ENCODE results near the gene NUBPL.

Gene NUBPL, protein sequence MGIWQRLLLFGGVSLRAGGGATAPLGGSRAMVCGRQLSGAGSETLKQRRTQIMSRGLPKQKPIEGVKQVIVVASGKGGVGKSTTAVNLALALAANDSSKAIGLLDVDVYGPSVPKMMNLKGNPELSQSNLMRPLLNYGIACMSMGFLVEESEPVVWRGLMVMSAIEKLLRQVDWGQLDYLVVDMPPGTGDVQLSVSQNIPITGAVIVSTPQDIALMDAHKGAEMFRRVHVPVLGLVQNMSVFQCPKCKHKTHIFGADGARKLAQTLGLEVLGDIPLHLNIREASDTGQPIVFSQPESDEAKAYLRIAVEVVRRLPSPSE

DNA sequence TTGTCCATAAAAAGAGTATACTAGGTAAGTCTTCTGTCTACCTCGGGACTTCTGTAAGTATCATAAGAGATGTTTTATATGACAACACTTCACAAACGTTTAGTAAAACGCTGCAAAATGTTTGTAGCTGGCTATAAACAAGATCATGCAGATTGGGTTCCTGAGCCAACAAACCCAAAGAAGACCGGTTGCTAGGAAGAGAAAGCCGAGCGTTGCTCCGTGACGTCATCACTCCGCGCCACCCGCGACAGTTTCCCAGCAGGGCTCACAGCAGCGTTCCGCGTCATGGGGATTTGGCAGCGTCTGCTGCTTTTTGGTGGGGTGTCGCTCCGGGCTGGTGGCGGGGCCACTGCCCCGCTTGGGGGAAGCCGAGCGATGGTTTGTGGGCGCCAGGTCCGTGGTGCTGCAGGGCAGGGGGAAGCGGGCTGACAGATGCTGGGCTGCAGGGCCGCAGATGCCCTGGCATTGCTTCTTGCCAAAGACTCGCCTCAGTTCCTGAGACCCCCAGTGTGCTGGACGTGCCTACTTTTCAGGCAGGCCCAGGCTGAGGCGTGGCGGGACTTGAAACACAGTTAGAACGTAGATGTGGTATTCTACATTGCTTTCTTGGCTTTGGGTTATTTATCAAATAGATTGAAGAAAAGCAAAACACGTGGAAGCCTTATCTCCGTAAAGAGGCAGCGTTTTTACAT is at the start of gene NUBPL:
TSS of gene NUBPL (plus strand) at position 250 of the 692 bp plus-strand sequence. CDS start at position 286, 36 bp downstream.
- peak; percentile 90 for DNase-seq

DNA sequence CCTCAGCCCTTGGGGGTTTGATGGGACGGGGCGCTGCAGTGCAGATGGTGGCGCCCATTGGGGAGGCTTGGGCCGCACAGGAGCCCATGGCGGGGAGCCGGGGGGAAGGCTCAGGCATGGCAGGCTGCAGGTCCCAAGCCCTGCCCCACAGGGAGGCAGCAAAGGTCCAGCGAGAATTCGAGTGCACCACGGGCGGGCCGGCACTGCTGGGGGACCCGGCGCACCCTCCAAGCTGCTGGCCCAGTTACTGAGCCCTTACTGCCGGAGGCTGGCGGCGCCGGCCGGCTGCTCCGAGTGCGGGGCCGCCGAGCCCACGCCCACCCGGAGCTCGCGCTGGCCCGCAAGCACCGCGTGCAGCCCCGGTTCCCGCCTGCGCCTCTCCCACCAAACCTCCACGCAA is 34.1 kb upstream of the NUBPL start:
- no peak for DNase-seq

DNA sequence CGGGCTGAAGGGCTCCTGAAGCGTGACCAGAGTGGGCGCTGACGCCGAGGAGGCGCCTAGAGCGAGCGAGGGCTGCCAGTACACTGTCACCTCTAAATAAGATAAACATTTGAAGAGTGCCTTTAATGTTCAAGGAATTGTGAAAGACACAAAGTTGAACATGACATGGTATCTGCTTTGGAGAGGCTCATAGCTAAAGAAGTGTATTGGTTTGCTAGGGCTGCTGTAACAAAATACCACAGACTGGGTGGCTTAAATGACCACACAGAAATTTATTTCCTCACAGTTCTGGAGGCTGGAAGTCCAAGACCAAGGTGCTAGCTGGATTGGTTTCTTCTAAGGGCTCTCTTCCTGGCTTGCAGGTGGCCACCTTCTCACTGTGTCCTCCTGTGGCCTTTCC is 33.7 kb upstream of the NUBPL start:
- DNase-seq = no peak

DNA sequence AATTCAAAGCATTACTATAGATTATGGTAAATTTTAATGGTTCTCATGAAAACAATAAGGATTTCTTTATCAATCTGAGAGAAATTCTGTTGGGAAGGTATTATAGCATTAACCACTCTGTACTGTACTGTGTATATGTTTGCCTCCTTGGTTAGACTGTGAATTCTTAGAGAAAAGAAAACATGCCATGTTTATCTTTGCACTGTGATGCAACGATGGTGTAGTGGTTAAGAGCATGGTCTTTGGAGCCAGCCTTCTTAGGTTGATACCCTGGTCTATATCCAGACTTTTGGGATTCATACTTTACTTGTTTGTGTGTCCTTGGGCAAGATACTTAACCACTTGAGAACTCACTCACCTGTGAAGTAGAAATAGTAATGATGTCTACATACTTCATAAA is 32.2 kb upstream of the NUBPL start:
- no peak for DNase-seq

DNA sequence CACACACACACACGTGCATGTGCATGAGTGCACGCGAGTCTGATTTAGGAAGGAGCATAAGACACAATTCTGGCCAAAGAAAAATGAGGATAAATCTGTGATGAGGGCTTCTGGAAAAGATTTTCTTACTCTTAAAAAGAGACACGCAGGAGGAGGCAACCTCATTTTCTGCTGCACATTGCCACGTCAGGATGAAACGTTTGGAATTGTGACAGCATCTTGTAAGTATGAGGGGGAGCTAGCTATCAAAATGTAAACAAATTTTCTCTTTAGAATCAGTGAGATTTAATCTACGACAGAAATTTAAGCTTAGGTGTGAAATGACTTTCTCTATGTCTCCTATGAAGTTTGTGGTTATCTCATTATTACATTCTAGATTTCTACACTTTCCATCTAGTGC is 31.1 kb upstream of the NUBPL start:
- DNase-seq = no peak

DNA sequence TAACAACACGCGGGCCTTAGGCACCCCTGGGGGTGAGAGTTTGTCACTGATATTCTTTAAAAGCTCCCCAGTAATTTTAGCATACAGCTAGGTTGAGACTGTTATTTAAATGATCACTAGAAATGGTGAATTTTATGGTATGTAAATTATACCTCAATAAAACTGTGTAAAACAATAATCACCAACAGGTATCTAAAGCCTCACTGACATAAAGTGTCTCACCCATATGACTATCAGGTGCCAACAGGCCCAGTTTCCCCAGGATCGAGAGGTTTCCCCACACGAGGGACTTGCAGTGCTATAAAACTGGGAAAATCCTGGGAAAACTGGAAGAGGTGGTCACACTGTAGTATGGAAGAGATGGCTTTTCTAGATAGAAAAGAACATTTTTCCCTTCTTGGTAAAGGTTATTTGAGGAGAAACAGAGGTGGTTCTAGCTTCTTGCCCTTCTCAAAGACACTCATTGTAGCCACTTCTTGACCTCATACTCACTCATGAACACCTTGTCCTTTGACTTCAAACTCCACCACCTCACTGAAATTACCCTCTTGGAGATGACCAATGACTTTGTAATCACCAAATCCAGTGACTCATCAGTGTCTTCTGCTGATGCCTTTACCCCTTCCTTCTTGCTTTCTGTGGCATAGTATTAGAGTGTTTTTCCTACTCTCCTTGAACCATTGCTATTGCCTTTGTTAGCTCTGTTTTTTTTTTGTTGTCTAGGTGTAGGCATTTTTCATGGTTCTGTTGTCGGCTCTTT is 24.8 kb upstream of the NUBPL start:
- no peak for DNase-seq

DNA sequence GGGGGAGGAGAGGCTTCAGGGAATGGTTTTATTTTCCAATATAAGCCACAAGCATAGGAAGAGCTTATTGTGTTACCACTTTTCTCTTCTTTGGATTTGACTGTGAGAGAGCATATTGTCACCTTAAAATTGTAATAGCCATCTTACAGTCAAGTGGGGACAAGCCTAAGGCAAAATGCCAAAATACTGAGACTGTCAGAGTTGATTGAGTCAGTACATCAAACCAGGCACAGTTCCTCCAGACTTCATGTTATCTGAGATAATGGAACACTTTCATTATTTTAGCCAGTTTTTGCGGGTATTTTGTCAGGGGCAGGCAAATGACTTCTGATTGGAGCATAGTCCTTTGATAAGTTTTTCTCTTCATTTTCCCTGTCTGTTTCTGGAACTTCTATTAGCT is 19.5 kb upstream of the NUBPL start:
- DNase-seq = no peak

DNA sequence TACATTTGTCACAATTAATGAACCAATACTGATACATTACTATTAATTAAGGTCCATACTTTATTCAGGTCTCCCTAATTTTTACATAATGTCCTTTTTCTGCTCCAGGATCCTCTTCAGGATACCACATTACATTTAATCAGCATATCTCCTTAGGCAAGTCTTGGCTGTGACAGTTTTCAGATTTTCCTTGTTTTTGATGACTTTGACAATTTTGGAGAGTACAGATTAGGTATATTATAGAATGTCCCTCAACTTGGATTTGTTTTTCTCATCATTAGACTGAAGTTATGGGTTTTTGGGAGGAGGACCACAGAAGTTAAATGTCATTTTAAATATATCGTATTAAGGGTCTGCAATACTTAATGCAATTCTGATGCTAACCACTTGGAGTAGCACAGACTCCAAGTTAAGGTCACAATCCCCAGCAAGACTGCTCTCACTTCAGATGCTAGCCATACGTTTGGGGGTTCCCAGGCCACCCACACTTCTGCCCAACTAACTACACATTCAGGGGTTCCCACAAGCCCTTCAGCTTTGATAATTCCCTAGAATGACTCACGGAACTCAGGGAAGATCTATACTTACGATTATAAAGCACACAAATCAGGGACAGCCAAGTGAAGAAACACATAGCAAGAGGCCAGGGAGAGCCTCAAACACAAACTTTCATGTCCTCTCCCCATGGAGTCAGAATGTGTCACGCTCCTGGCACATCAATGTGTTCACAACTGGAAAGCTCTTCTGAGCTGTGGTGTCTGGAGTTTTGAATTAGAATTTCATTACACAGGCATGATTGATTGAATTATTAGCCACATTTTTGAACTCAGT is 17.0 kb upstream of the NUBPL start:
- DNase-seq = no peak

DNA sequence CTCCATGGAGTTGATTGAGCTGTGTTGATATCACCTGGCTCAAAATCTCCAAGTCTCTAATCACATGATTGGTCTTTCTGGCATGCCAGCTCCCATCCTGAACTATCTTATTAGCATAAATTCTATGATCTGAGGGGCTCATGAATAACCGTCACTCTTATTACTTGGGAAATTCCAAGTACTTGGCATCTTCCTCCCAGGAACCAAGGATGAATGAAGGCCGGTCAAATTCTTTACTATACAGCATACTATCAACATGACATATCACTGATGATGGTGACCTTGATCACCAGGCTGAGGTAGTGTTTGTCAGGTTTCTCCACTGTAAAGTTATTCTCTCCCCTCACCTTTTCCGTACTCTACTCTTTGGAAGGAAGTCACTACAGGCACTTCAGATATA is 16.4 kb upstream of the NUBPL start:
- DNase-seq = no peak

DNA sequence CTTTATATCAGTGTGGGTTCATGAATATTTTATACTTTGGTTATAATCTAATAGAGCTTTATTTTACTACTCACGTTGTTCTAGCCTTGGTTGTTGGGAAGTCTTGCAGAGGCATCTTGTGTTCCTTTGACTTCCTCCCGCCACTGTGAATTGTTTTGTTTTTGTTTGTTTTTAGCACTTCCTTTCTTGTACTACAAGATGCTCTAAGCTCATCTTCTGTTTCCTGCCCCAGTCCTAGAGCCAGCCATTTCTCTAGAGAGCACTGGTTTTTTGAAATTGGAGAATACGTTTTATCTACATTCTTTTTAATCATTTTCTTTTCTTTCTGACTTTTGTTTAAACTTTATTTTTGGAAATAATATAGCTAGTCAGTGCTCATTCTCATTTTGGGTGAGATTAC is 15.9 kb upstream of the NUBPL start:
- no peak for DNase-seq

DNA sequence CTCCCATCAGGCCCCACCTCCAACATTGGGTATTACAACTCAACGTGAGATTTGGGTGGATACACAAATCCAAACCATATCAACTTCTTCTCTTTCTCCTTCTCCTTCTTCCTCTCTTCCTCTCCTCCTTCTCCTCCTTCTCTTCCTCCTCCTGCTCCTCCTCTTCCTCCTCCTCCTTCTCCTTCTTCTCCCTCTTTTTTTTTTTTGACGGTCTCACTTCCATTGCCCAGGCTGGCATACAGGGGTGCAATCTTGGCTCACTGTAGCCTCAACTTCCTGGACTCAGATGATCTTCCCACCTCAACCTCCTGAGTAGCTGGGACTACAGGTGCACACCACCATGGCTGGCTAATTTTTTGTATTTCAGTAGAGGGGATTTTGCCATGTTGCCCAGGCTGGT is 11.4 kb upstream of the NUBPL start:
- DNase-seq = no peak

DNA sequence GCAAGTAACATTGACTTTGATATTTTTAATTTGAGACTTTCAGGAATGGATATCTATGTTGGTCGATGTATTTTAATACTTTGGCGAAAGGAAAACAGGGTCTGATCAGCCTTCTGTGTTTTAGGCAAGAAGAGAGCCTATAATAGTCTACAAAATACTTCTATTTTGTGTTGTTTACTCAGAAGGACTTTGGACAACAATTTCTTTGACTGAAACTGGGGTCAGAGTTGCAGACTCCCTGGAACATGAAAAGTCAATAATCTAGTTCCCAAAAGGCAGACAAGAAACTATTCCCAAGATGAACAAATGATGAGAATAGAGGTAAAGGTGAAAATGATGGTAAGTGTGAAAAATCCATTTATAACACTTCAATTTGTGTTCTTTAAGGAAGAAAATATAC is 10.6 kb upstream of the NUBPL start:
- no peak for DNase-seq

DNA sequence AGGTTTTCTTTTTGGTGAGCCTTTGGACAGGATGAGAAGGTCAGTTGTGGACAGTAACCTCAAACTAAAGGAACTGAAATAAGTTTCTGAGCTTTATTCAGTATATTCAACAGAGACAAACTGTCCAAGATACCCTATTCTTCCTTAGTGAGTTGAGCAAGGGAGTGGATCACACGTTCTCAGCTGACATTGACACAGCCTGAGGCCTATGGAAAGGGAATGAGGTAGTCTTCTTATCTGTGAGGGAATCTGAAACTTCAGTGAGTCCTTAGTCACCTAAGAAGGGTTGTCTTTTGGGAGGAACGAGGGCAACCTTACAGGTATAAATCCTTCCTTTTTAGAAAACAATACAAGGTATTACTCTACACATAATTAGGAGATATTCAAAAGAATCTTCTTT is 5.0 kb upstream of the NUBPL start:
- DNase-seq = no peak

DNA sequence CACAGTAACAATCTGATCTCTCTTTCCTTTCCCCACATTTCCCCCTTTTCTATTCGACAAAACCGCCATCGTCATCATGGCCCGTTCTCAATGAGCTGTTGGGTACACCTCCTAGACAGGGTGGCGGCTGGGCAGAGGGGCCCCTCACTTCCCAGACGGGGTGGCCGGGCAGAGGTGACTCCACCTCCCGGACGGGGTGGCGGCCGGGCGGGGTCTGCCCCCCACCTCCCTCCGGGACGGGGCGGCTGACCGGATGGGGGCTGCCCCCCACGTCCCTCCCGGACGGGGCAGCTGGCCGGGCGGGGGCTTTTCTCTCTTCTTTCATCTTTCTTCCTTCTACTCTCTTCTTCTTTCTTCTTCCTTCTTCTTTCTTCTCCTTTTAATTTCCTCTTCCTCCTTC is 1.3 kb upstream of the NUBPL start:
- DNase-seq = no peak

DNA sequence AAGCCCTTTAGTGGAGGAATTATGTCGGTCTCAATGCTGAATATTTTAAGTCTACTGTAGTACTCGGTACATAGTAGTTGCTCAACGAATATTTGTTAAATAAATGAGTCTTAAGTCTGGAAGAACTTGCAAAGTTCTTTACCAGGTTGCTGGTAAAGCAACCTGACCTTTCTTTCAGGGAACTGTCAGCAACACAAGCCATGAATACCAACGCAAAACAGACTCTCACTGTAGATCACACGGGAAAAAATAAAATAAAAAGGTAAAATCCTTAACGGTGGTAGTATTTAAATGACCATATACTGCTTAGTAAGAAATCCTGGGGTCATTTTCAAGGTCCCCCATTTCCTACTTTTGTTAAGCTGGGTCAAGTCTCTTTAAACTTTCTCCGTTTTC is 447 bp upstream of the NUBPL start:
- no peak for DNase-seq

DNA sequence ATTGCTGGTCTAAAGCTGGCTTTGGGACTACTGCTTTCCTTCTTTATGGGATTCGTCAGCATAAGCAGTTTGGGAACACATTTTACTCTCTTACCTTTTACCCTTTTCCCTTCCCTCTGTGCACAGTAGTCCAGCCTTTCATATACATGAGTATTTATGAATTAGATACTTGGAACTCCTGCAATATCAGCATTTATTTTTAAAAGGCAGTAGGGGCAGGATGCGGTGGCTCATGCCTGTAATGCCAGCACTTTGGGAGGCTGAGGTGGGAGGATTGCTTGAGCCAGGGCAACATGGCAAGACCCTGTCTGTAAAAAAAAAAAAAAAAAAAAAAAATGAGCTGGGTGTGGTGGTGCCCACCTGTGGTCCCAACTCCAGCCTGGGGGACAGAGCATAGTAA is 3.0 kb downstream of the NUBPL start:
- no peak for DNase-seq

DNA sequence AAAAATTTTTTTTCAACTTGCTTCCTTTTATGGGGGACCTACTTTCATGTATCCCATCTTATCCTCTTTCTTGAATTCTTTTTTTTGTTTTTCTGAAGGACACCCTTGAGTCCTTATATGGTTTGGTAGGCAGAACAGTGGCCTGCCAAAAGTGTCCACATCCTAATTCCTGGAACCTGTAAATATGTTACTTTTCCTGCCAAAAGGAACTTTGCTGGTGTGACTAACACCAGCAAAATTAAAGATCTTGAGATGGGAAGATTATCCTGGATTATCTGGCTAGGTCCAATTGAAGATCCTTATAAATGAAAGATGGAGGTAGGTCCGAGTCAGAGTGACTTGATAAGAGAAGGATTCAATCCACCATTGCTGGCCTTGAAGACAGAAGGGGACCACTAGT is 5.3 kb downstream of the NUBPL start:
- DNase-seq = no peak

DNA sequence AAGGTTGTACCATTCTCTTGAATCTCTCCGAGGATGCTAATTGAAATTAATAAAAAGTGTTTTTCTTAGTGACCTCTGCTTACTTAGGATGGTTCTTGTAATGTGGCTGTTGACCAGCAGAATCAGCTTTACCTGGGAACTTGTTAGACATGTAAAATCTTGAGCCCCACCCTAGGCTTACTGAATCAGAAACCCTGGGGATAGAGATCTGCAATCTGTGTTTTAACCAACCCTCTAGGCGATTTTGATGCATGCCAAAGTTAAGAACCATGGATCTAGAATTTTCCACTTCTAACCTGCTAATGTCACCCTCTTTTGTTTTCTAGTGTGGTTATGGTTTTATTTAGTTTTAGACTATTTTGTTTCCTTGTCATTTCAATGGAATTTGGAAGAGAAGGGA is 6.5 kb downstream of the NUBPL start:
- no peak for DNase-seq

DNA sequence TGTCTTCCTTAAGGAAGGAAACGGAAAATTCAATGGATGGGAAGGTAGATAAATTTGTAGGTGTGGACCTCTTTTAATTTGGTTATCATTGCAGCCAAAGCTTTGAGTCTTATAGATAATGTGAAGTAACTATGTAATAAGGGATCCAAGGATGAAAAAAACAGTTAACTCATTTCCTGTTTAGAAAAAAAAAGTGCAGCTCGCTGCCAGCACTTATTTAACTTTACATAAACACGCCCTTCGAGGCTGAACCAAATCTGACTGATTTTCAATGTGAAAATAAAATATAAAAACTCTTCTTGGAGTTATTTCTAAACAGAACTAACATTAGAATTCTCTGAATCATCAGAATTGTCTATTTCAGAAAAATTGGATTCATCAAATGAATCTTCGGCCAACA is 7.0 kb downstream of the NUBPL start:
- no peak for DNase-seq

DNA sequence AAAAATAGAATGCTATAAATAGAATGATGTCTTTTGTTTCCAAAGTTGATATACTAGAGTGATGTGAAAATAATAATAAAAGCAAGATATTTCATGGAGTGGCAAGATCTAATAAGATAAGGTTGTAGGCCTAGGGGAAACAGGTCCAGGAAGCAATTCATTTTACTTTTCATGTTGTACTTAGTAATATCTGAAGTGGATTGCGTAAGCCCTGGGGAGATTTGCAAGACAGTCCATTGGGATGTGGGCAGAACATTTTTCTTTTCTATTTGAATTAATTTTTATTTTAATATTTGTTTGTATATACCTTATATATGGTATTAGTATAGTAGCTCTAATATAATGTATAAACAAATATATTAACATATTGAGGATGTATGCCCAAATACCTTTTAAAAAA is 7.5 kb downstream of the NUBPL start:
- no peak for DNase-seq

DNA sequence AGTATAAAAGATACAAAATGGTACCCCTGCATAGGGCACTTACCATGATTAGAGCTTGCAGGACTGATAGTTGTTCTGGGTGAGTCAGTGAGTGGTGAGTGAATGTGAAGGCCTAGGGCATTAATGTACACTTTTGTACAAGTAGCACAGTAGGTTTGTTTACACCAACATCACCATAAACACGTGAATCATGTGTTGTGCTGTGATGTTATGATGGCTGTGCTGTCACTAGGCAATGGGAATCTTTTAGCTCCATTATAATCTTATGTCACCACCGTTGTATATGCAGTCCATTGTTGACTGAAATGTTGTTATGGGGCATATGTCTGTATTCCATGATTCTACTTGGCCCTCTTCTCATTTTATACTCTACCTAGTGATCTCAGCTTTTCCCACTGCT is 11.8 kb downstream of the NUBPL start:
- DNase-seq = no peak

DNA sequence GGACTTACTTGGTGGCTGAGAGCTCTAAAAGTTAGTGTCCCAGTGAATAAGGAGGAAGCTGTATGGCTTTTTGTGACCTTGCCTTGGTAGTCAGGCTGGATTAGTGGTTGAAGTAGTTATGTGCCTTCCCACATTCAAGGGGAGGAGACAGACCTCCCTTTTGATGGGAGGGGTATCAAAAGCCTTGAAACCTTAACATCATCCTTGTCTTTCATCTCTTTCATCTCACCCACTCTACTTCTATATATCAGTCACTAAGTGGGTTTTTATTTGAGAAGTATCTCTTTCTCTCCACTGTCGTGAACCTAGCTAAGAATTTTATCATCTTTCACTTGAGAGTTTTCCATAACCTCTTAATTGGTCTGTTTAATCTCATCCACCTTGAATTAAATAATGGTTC is 15.7 kb downstream of the NUBPL start:
- no peak for DNase-seq

DNA sequence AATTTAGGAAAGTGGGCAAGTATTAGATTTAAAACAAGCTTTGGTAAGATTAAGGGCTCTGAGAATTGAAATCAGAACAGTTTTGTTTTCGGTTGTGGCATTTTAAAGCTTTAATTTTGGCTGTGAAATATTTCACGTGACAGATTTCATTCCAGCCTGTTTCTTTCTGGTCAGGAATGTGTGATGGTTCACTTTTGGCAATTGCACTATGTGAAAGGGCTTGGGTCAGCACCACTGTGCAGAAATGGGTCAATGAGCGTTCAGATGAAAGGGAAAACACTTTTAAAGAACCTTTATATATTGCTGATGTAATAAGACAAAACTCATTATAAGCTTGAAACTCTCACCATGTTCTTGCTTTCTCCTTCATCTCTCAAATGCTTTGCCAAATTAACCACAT is 17.1 kb downstream of the NUBPL start:
- DNase-seq = no peak

All from KG1 (cell line).